PC-9 (cell line): Measurements from ENCODE around the gene RHEX.
"Not testable (repeated sequence)": the region's sequence is repeated elsewhere in the genome, so short reads cannot be mapped to it uniquely, and the experiment has no call there.

Source experiments
- CTCF ChIP-seq: fragments of 200-600 bp; sonication (generic); conservative IDR thresholded peaks from 2 replicates; pipeline ENCODE4 v1.6.1; 2017; ENCODE audit warnings: mixed run types, antibody characterized with exemption, mild to moderate bottlenecking, moderate library complexity
- EZH2 ChIP-seq: fragments of 200-600 bp; sonication (generic); IDR thresholded peaks from 2 replicates; pipeline ENCODE4 v1.8.0; 2017; ENCODE audit warnings: antibody characterized with exemption, low read depth

- not testable (repeated sequence) for TF ChIP-seq CTCF, EZH2
These were observed 2.2 kb downstream of the RHEX start for GRCh38 chr1:206055069-206055625.
